Mucosa of rectum (tissue), 2 donors: ENCODE results near the gene COX4I1.

ENCODE experiments used
- H3K27ac ChIP-seq, 2 donors: one replicate each; pipeline ENCODE4 v1.7.0; 2013; ENCODE audit warnings: inconsistent platforms in 2 of 2, low read depth in 2 of 2, low read length in 2 of 2
- H3K27me3 ChIP-seq, 2 donors: one replicate each; pipeline ENCODE4 v1.7.0; 2013; ENCODE audit warnings: low read length in 2 of 2; ENCODE audit not compliant: control insufficient read depth in 2 of 2, insufficient read depth in 2 of 2
- H3K36me3 ChIP-seq, 2 donors: one replicate each; pipeline ENCODE4 v1.7.0; 2013; ENCODE audit warnings: low read length in 2 of 2; ENCODE audit not compliant: control insufficient read depth in 2 of 2, insufficient read depth in 2 of 2
- H3K4me1 ChIP-seq, 2 donors: one replicate each; pipeline ENCODE4 v1.7.0; 2013; ENCODE audit warnings: low read length in 2 of 2, mild to moderate bottlenecking in 1 of 2; ENCODE audit not compliant: control insufficient read depth in 2 of 2, insufficient read depth in 2 of 2
- H3K4me3 ChIP-seq, 2 donors: one replicate each; pipeline ENCODE4 v1.7.0; 2013; ENCODE audit warnings: low read length in 2 of 2
- H3K9ac ChIP-seq, 2 donors: one replicate each; pipeline ENCODE4 v1.7.0; 2013; ENCODE audit warnings: low read length in 2 of 2, low read depth in 1 of 2, mild to moderate bottlenecking in 1 of 2
- H3K9me3 ChIP-seq, 2 donors: one replicate each; pipeline ENCODE4 v1.7.0; 2013; ENCODE audit warnings: low read length in 2 of 2; ENCODE audit not compliant: control insufficient read depth in 2 of 2
- donor health status: healthy.
- donor health status: Normal muscosa, but diverticular disease.

COX4I1 gene

DNA sequence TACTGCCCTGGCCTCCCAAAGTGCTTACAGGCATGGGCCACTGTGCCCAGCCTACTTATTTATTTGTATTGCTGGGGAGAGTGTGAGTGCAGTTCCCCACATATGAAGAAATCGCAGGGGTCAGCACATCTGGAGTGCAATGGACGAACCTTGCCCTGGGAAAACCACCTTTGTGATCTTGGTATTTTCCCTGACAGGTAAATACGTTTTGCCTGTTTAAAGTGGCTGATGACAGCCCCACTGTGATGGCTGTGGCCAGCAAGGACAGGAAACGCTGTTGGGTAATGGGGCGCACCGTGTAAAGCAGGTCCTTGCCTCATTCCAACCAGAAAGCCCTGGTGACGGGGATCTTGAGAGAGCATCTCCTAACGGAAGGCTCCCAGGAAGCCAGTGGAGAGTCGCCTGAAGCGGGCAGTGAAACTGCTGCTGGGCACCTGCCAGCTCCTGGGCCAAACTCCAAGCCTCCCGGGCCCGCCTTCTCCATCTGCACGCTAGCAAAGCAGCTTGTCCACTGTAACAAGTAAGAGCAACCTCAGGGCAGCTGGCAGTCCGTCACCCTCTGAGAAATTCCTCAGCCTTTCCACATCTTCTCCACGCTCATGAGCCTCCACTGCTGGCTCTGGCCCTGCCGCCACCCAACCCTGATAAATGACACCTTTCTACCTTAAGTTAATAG lies 17.7 kb upstream of the COX4I1 start:
- Histone ChIP-seq H3K4me3 (no peak overlapping the region), H3K27me3 (no peaks in the 10 kb centered on the region), H3K27ac (no peak overlapping the region), H3K4me1 (peaks cover 0 to 4% of the 10 kb centered on the region in 2 donors), H3K9ac (no peak overlapping the region), H3K9me3 (no peaks in the 10 kb centered on the region), H3K36me3 (peaks cover 37 to 52% of the 10 kb centered on the region in 2 donors)

DNA sequence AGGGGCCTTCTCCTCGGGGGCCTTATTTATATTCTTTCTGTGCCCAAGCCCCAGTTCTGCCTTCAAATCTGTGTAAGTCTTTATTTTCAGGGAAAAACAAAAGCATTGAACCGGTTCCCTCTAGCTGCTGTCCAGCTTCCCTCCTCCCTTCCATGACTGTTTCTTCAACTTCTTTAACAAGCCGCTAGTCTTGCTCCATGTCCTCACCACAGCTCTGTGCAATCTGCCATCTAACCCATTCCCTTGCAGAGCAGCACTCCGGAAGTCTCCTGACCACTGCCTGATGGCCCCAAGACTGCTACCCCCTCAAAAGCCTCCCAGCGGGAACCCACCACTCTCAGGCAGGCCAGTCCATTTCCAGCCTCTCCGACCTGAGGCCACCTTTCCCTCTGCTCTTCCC lies 17.0 kb upstream of the COX4I1 start:
- no peak overlapping the region for H3K27ac ChIP-seq
- H3K4me1 ChIP-seq = peaks cover 0 to 4% of the 10 kb centered on the region in 2 donors
- no peaks in the 10 kb centered on the region for H3K27me3 ChIP-seq
- no peaks in the 10 kb centered on the region for H3K9me3 ChIP-seq
- H3K9ac ChIP-seq = no peak overlapping the region
- H3K36me3 ChIP-seq = peaks cover 41 to 55% of the 10 kb centered on the region in 2 donors
- H3K4me3 ChIP-seq = no peak overlapping the region

DNA sequence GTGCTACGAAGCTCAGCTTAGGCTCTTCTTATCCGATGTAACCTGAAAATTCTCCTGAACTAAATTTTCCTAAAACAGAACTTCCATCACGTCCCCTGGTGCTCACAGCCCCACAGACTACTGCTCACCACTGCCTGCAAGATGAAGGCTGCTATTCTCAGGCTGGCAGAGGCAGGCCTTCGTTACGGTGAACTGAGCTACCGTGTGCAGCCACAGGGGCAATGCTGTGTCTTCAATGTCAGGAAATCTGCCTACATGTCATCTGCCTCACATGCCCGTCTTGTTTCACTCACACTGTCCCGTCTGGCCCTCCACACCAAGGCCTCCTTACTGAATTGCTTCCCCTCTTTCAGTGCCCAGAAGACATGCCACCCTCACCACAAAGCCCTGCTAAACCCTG lies 16.1 kb upstream of the COX4I1 start:
- Histone ChIP-seq H3K9me3 (no peaks in the 10 kb centered on the region), H3K9ac (no peak overlapping the region), H3K27ac (no peak overlapping the region), H3K36me3 (peaks cover 50 to 55% of the 10 kb centered on the region in 2 donors), H3K4me3 (no peak overlapping the region), H3K4me1 (peaks cover 0 to 4% of the 10 kb centered on the region in 2 donors), H3K27me3 (no peaks in the 10 kb centered on the region)

DNA sequence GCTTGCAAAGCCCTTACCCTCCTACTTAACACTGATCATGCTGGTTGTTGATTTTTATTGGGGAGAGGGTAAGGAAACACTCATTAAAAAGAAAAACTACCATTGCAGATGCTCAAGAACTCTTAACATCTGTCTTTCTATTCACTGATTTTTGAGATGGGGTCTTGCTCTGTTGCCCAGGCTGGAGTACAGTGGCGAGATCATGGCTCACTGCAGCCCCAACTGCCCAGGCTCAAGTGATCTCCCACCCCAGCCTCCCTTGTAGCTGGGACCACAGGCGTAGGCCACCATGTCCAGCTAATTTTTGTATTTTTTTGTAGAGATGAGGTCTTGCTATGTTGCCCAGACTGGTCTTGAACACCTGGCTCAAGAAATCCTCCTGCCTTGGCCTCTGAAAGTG lies 14.7 kb upstream of the COX4I1 start:
- no peak overlapping the region for H3K9ac ChIP-seq
- peaks cover 0 to 4% of the 10 kb centered on the region in 2 donors for H3K4me1 ChIP-seq
- no peak overlapping the region for H3K27ac ChIP-seq
- H3K36me3 ChIP-seq = peaks cover 46 to 48% of the 10 kb centered on the region in 2 donors
- no peaks in the 10 kb centered on the region for H3K27me3 ChIP-seq
- no peak overlapping the region for H3K4me3 ChIP-seq
- H3K9me3 ChIP-seq = no peaks in the 10 kb centered on the region

DNA sequence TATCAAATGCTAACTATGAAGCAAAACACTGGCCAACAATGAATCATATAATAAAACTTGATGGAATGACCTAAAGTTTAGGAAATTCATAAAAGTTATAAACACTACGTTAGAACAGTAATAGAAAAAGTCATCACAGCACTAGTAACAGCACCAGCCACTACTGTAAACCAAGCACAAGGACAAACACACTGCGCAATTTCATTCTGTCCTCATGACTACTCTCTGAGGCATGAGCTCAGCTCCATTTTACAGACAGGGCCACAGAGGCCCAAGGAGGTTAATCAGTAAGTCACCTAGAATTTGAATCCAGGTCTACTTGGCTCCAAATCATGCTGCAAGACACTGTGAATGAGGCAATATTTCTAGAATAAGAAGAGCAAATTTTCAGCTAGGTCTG lies 13.6 kb upstream of the COX4I1 start:
- Histone ChIP-seq H3K27ac (no peak overlapping the region), H3K4me3 (no peak overlapping the region), H3K27me3 (no peaks in the 10 kb centered on the region), H3K9ac (no peak overlapping the region), H3K36me3 (peaks cover 35 to 36% of the 10 kb centered on the region in 2 donors), H3K4me1 (peaks cover 0 to 4% of the 10 kb centered on the region in 2 donors), H3K9me3 (no peaks in the 10 kb centered on the region)

DNA sequence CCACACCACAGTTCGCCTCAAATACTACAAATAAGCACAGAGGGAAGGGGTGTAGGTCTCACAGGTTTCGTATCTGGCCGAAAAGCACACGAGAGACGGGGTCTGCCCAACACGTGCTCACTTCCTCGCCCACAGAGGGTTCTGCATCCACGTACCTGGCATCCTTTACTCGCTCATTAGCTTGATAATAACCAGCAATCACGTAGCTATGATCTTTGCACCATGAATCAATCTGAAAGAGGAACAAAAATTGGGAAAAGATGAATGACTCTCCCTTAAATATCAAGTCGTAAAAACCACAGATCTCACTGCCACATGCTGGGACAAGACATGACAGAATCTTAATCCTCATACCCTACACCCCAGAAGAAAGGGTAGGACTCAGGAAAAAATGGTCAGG lies 10.7 kb upstream of the COX4I1 start:
- H3K27ac ChIP-seq = no peak overlapping the region
- H3K27me3 ChIP-seq = no peaks in the 10 kb centered on the region
- no peaks in the 10 kb centered on the region for H3K4me1 ChIP-seq
- no peaks in the 10 kb centered on the region for H3K9me3 ChIP-seq
- H3K36me3 ChIP-seq = peaks cover 35 to 44% of the 10 kb centered on the region in 2 donors
- H3K4me3 ChIP-seq = no peak overlapping the region
- H3K9ac ChIP-seq = no peak overlapping the region

DNA sequence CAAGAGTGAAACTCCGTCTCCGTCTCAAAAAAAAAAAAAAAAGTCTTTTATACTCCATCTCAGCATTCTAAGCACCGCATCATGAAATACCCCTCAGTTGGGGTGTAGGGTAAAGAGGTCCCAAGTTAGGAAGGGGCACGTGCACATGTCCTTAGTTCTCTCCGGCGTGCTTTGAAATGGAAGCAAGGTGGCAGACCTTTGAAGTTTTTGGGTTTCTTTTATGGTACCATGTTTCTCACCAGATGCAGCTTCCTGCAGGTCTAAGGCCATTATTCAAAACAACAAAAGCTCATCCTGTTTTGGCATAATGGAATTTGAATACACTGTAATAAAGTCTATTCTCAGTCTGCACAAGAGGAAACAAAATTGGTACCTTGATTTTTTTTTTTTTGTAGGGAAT lies 9.7 kb upstream of the COX4I1 start:
- no peaks in the 10 kb centered on the region for H3K27me3 ChIP-seq
- H3K4me1 ChIP-seq = no peaks in the 10 kb centered on the region
- no peak overlapping the region for H3K4me3 ChIP-seq
- H3K9ac ChIP-seq = no peak overlapping the region
- H3K9me3 ChIP-seq = no peaks in the 10 kb centered on the region
- H3K36me3 ChIP-seq = peaks cover 35 to 49% of the 10 kb centered on the region in 2 donors
- no peak overlapping the region for H3K27ac ChIP-seq

DNA sequence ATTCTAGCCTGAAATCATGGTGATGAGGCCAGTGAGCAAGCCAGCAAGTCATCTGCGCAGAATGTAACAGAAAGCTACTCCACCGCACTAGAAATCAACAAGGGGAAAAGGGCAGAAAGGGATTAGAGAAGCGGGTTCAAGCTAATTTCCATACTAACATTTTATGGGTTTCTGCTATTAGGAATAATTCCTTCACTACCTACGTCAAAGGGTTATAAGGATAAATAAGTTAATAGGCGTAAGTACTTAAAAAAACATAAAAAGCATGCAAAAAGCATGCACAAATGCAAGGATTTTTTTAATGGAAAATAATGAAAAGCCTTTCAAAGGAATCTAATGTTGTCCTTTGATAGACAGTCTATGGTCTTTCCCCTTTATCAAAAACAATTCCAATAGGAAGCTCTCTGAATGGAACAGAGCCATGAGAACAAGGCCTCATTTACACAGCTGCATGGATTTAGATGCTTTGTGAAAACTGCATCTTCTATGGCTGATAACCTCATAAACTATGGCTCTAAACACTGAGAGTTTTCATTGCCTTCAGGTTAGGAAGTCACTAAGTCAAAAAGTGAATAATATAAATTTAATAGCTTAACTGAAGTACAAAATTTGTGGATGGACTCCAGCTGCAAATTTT lies 5.7 kb upstream of the COX4I1 start:
- Histone ChIP-seq H3K9me3 (no peaks in the 10 kb centered on the region), H3K36me3 (peaks cover 17 to 33% of the 10 kb centered on the region in 2 donors), H3K9ac (no peak overlapping the region), H3K27ac (no peak overlapping the region), H3K27me3 (no peaks in the 10 kb centered on the region), H3K4me3 (no peak overlapping the region), H3K4me1 (peaks cover 9% of the 10 kb centered on the region in 2 donors)

DNA sequence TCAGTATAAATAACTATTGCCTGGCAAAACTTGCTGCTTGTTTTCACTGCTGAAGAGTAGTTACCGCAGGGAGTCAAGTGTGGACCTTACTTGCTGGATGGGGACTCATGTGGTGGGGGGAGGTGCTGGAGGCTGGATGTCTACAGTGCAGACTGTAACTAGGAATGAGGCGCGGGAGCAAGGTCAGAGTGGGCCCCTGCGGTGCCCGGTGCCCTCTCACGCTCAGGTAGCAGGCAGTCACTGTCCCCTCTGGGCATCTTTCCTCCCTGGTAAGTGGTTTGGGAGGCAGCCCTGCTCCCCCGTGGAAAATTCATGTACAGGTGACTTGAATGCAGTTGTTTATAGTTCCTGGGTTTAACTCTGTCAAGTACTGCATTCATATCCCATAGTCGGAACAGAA lies 4.8 kb upstream of the COX4I1 start:
- Histone ChIP-seq H3K27me3 (no peaks in the 10 kb centered on the region), H3K36me3 (peaks cover 14 to 30% of the 10 kb centered on the region in 2 donors), H3K4me3 (no peak overlapping the region)

DNA sequence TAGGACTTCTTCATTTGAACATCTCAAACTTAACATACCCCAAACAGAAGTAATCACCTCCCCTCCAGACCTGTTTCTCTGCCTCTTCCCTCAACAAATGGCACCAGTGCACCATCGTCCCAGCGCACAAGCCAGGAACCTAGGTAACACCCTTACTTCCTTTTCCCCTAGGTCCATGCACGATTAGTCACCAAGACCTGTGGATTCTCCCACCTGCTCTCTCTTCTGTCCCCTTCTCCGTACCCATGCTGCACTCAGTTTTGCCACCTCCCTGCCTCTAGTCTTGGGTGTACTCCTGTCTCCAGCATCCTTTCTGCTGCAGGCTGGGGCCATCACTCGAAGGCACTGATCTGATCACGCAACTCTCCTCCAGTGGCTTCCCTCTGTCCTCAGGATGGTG lies 3.3 kb upstream of the COX4I1 start:
- Histone ChIP-seq H3K9me3 (no peaks in the 10 kb centered on the region), H3K4me3 (no peak overlapping the region), H3K4me1 (peaks cover 14 to 20% of the 10 kb centered on the region in 2 donors), H3K27ac (no peak overlapping the region), H3K9ac (no peak overlapping the region), H3K36me3 (peaks cover 15 to 30% of the 10 kb centered on the region in 2 donors), H3K27me3 (no peaks in the 10 kb centered on the region)

More for the DNA sequence above, 4.8 kb upstream of the COX4I1 start:
- Histone ChIP-seq H3K9me3 (no peaks in the 10 kb centered on the region), H3K4me1 (peaks cover 10 to 12% of the 10 kb centered on the region in 2 donors), H3K9ac (no peak overlapping the region), H3K27ac (no peak overlapping the region)
